Activated effector memory CD4-positive, alpha-beta T cell treated with anti-CD3 and anti-CD28 coated beads, Interleukin-2, amount 50 U/mL, for 16 hours (primary cell): Measurements from ENCODE around the gene TCF7L1.

Source experiments
- DNase-seq: peaks from one replicate; pipeline ENCODE4 v3.0.0-alpha.2; 2020

Gene TCF7L1

DNA sequence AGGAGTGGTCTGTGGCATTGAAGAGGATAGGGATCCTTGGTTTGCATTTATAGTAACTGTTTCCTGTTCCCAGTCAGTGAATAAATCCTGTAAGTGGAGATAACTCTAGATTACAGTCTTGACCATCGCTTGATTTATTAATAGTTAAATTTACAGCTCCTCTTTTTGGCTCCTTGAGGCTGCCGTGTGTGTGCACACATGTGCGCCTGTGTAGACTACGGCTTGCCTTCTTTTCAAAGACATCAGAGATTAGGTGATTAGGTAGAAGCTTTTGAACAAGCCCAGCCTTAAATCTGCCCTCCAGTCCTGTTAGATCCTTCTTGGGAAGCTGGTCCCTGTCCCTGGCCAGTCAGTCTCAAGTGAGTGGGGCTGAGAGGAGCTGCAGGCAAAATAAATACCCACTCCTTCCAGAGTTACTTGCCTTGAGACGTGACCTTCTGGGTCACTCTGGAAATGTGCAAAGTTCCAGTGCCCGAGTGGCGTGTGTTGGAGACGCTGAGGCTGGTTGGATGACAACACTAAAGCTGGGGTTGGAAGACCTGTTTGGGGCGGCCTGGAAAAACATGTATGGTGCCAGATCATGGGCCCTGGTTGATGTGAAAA lies 32.0 kb downstream of the TCF7L1 start:
- DNase-seq, result peak; percentile 38

DNA sequence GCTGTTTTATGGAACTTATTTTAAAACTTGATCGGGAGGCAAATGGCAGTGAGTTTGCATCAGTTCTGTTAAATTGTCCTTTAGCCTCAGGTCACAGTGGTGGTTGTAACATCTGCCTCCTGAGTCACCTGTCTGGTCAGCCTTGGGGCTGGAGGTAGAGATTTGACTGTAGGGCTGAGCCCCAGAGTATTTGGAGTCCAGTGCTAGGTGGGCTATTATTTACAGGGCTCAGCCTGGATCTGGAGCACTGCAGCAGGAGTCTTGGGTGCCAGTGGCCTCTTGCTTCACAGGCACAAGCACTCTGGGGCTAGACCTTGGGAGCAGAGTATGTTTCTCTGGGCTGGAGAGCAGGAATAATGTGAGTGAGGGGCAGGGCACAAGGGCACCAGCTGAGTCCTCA lies 32.8 kb downstream of the TCF7L1 start:
- peak; percentile 34 for DNase-seq

DNA sequence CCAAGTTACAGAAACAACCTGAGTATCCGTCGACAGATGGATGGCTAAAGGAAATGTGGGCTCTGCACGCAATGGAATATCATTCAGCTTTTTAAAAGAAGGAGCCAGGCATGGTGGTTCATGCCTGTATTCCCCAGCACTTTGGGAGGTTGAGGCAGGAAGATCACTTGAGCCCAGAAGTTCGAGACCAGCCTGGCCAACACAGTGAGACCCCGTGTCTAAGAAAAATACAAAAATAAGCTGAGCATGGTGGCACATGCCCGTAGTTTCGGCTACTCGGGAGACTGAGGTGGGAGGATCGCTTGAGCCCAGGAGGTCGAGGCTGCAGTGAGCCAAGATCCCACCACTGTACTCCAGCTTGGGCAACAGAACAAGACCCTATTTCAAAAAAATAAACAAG lies 34.3 kb downstream of the TCF7L1 start:
- DNase-seq, result no peak

DNA sequence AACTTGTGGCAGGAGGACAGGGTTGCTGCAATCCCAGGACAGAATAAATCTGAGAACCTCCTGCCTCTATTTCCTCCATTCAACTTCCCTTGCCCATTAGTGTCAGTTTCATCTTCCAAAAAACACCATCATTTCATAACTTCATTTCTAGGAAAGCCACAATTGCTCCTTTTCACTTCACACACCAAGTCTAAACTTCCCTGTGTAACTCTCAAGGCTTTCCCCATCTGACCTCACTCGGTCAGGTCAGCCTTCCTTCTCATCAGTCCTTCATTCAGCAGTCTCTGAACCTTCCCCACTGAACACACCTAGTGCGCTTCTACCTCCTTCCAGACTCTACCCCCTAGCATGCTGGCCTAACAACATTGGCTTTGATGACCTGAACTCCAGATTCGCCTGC lies 35.8 kb downstream of the TCF7L1 start:
- DNase-seq, result no peak

DNA sequence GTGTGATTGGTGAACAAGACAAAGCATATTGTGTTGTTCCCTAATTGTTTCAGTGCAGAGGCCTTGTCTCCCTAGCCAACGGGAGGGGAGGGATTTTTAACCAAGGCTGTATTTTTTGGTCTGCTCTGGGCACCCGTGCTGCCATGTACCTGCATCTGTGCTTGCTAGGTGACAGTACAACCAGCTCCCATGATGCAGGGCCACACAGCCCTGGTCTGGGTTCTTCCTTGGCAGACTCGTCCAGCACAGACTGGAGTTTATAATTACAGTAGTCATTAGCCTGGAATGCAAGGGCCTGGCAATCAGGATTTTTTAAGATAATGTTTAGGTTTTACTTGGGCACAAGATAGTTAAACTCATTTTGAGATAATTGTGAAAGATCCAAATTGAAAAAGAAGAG lies 36.4 kb downstream of the TCF7L1 start:
- DNase-seq, result peak; percentile 13

DNA sequence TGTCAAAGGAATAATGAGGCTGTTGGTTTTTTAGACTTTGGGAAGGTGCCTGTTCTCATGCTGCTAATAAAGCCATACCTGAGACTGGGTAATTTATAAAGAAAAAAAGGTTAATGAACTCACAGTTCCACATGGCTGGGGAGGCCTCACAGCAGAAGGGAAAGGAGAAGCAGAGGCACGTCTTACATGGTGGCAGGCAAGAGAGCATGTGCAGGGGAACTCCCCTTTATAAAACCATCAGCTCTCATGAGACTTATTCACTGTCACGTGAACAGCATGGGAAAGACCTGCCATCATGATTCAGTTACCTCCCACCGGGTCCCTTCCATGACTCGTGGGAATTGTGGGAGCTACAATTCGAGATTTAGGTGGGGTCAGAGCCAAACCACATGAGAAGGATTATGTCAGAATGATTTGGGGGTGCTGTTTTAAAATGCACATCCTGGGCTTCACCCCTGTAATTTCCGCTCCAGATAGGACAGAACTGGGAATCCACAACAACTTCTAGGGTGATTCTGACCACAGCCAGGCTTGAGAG lies 37.8 kb downstream of the TCF7L1 start:
- peak; percentile 12 for DNase-seq

DNA sequence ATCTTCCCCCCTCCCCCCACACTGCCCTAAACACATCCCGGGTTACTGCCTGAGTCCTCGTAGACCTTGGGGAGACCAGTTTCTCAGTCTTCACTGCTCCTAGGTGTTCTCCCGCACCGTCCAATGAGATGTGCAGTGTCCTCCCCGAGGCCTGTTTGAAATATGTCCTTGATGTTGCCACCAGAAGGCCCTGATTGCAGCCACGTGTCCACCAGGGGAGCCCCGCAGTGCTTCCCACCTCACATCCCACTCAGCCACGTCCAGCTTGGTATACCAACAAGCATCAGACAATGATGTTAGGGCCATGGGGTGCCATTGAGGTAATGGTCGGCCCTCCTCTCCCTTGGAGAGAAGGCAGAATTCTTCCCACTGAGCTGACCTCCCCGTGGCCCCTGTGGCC lies 38.7 kb downstream of the TCF7L1 start:
- DNase-seq, result peak; percentile 19

DNA sequence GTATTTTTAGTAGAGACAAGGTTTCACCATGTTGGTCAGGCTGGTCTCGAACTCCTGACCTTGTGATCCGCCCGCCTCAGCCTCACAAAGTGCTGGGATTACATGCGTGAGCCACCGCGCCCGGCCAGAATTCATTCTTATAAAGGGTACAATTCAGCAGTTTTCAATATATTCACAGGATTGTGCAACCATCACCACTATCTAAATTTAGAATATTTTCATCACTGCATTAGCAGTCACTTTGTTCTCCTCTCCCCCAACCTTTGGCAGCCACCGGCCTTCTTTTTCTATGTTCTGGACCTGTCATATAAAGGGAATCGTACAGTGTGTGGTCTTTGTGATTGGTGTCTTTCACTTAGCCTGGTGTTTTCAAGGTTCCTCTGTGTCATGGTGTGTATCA lies 40.7 kb downstream of the TCF7L1 start:
- peak; percentile 27 for DNase-seq

DNA sequence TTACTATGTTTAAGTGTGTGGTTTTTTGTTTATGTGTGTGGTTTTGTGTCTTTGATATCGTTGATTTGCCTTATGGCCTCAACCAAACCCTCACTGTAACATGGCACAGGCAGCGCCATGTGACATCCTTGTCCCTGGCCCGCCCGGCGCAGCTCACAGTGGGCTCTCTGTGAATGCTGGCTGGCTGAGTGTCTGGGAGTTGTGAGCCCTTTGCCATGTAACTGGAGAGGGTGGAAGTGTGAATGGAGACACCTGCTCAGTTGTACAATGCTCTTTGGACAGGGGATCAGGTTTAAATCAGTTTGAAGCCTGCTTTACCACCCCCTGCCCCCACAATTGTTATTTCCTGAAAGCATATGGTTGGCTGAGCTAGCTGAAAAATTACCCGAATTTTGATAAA lies 41.8 kb downstream of the TCF7L1 start:
- DNase-seq, result no peak

DNA sequence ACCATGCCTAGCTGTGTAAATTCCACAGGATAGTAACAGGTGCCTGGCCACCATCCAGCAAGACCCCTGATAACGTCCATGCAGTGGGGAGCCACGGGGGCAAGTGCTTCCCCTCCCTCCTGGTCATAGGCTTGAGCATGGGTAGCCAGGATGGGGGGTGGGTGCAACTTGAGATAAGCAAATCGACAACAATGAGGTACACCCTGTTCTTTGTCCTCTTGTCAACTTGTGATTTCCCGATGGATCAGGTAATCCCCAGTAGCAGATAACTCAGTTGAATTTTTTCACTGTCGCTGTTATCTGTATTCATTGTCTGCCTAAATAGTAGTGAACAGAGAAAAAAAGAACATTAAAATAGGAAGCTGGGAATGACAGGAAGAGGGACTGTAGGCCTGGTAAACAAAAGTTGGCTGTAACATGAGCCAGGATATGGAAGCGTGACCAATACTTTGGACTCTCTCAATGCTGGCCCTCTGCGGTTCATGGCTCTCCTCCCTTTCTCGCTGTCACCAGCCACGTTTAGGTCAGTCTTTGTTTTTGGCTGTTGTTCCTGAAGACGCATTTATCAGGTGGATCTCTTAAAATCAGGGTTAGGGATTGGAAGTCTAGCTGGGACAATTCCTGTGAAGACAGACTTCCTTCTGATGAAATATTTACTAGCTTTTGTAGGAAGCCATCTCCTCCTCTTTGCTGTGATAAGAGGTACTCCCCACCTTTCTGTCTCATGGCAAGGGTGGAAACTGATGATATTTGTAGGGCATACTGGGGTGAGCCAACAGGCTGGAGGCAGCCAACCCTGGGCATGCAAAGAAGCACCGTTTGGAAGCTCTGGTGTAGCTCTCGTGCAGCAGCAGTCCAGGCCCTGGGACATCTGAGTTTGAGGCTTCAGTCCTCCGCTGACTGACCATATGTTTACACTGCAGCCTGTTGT lies 42.4 kb downstream of the TCF7L1 start:
- DNase-seq, result no peak

DNA sequence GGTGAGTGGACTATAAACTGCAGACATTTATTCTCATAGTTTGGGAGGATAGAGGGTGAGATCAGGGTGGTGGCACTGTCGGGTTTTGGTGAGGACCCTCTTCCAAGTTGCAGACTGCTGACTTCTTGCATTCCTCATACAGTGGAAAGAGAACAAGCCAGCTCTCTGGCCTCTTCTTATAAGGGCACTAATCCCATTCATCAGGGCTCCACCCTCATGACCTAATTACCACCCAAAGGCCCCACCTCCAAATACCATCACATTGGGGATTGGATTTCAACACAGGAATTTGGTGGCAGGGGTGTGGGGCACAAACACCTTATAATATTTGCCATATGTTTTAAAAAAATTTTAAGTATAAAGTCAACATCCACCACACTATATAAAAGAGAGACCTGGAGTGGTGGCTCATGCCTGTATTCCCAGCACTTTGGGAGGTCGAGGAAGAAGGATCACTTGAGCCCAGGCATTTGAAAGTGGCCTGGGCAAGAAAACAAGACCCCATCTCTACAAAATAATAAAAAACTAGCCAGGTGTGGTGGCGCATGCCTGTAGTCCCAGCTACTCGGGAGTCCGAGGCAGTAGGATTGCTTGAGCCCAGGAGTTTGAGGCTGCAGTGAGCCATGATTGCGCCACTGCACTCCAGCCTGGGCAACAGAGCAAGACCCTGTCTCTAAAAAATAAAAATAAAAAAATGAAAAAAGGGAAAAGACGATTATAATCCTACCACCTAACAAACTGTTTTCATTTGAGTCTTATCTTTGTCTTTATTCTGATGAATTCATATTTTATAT lies 44.0 kb downstream of the TCF7L1 start:
- no peak for DNase-seq

DNA sequence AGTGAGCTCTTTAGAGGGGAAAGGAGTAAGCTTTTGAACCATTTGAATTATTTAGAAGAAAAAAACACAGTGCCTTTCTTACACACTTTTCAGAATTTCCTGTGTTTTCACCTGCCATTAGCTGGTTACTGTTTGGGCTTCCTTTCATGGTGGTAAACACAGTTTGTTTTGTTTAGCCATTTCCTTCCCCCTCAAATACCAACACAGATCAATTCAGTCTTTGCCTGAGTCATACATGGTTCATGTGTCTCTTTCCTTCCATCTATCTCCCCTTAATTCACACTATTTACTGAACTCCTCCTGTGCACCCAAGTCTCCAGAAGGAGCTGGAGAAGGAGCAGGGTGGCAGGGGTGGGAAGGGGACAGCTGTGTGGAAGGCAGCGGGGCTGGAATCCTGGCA lies 45.0 kb downstream of the TCF7L1 start:
- no peak for DNase-seq

DNA sequence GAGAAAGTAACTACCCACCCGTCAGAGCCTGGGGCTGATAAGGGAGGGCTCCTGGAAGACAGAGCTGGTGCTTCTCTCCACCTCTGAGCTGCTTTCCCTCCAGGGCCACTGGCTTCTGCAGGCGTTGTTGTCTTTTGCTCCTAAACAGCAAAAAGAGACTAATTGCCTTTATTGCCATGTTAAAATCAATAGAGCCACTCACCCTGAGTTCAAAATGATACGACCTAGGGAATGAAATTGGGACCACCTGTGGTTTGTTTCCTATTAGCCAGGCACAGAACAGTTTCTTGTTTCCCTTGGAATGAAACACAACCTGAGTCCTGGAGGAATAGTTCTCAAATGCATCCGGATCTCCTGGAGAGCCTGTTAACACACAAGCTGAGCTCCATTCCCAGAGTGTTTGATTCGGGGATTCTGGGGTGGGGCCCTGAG lies 45.8 kb downstream of the TCF7L1 start:
- DNase-seq, result no peak

DNA sequence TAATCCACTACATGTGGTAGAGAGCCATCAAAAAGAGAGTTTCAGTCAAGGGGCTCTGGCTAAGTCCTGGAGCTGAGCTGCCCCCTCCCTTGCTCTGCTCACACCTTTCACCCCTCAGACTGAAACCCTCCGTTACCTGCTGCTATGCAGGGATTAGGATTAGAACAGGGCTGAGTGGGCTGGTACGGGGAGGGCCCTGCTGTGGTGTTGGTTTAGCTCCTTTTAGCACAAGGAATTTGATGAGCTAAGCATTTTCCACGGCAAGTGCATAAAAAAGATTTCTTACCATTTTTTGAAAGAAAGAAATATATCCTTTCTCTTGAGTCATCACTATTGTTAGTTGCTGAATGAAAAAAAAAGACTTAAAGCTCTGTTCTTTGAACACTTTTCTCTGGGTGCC lies 46.3 kb downstream of the TCF7L1 start:
- DNase-seq, result no peak

DNA sequence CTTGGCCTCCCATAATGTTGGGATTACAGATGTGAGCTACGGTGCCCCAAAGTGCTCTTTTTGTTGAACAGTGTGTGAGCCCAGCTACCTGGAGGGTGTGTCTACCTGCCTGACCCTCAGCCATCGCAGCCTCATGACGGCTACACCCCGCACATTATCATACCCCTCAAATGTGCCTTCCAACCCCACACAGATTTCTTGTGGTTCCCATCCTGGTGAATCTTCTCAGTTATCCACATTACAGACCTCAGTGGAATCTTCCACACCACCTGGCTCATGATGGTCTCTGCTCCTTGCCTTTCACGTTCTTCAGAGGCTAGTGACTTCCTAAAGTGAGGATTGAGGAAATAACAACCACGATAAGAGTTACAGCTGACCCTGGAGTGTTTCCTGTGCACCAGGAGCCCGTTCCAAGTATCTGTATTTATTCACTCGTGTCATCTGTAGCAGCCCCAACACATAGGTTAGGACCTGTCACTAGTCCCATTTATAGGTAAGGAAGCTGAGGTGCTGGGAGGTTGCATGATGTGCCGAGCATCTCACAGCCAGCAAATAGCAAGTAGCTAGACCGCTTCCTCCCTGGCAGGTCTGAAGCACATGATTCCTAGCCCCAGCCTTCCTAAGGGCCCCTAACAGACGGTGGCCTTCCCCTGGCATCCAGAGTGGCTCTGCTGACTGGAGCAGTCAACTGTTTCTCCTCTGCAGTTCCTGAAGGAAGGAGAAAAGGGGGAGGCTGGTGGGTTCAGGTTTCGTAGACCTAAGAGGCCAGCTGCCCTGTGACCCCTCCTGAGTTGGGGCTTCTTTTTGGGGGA lies 47.3 kb downstream of the TCF7L1 start:
- DNase-seq, result no peak

DNA sequence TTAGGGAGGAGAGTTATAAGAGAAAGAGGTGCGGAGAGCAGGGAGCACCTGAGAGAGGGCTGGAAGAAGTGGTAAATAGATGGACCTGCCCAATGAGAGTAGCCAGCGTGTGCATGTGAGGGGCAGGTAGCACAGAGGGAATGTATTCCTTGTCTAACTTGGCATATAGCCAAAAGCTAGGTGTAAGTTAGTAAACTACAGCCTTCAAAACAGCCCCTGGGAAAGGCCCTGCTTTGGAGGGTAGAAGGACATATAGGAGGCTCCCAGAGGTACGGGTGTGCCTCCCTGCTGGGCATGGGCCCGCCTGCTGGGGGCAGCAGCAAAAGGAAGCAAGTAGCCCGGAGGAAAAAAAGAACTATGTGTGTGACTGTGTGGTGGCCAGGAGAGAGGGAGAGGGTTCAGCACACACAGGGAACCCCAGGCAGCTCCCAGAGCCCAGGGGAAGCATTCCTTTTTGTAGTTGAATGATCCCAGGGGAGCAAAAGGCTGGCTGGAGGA lies 48.0 kb downstream of the TCF7L1 start:
- DNase-seq, result peak; percentile 22

DNA sequence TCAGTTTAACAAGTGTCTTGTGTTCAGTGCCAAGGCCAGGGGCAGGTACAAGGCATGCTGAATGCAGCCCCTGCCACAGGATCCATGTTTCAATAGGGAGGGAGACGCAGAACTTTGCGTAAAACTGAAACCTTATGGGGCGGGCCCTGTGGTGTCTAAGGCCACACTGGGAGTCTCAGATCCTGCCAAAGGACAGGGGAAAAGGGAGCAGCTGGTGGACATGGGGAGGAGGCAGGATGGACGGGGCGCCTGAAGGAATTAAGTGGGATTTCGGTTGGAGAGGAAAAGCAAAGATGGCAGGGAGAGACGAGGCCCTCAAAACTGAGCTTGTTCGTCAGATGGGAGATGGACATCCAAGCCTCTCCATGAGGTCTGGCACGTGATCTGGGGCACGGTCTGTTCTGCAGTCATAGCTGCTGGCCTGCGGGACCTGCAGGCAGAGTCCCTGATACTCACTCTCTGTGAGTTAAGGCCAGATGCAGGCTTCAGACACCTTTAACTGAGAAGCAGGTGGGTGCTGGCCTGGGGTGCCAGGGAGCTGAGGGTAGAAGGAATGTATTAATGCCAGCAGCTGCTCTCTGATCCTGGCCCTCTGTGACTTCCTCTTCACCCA lies 48.8 kb downstream of the TCF7L1 start:
- DNase-seq, result no peak

DNA sequence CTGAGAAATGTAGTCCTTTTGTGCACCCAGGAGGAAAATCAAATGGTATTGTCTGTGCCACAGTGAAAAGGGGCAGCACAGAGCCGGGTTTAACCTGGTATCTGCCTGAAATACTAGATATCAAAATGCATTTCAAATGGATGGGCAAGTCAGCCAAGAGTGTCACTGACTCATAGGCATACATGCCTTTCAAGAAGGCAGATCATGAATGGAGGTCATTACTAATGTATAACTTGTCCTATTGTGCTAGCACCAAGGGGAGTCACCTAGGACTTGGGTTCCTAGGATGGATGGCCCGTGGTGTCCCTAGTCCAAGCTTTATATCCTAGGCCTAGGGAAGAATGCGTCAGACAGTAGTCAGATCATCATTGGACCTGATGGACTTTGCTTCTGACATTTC lies 49.9 kb downstream of the TCF7L1 start:
- DNase-seq, result no peak

DNA sequence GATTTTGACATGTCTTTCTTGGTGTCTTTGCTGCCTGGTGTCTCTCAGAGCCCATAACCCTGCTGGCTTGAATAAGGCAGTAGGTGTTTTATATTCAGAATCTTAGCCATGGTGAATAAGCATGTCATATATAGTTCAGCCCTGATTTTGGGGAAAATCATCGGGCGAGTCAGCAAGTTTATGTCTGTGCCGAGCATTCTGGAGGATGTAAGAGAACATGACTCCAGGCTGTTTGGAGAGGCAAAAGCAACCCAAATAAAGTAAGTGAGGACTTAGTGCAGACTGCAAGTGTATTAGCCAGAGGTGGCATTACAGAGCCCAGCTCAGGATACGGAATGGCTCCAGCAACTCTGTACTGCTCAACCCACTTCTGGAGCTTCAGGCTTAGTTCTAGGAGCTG lies 50.3 kb downstream of the TCF7L1 start:
- no peak for DNase-seq

DNA sequence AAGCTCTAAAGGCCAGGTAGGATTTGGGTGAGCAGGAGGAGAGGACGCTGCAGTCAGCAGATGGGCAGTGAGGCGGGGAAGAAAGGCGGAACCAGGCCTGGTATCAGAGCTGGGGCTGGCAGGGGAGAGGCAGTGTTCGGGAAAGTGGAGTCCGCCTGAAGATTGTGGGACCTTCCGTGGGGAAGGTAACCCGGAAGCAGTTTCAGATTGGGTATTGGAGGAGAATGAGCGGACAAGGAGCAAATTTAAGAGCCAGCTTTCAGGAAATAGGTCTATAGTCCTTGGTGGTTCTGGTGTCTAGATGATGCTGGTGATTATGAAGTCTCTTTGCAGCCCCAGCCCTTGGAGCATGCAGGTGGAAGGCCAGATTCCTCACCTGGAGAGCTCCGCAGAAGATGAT lies 51.0 kb downstream of the TCF7L1 start:
- no peak for DNase-seq

DNA sequence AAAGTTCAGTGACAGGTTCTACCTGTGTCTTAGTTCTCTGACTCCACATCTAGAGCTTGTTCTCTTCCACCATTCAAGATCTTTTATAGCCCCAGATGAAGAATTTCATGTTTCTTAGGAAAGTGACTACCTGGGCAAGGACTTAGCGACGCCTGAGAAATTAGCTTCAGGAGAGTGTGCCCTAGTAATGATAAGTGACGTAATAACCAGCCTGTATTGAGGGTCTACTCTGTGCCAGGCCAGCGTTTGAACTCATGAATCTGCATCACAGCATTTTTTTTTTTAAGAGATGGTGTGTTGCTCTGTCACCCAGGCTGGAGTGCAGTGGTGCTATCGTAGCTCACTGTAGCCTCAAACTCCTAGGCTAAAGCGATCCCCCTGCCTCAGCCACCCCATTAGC lies 51.8 kb downstream of the TCF7L1 start:
- no peak for DNase-seq

DNA sequence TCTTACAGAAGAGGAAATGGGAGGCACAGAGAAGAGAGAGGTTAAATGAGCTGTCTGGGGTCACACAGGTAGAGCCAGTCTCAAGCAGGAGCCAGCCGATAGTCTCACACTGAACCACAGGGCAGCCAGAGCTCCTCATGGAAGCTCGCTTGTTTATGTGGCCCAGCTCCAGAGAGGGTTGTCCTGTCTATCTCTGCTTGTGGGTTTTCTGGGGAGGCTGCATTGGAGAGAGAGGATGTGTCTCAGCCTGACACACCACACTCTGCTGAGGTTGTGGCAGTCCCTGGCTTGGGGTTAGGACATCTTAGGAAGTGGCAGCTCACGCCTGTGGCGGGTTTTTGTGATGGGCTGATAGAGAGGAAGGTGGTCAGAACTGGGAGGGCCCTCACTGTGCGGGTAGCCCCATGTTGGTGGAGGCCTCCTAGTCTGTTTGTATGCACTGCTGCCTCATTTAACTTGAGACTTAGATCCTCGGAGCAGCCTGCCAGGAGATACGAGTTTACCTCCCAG lies 52.3 kb downstream of the TCF7L1 start:
- no peak for DNase-seq
